Measurements from ENCODE around the gene FIGN. TPM values are rescaled to one million over a fixed set of nuclear protein-coding genes. Genes with fewer than 3 reads are reported as not detected.

FIGN gene
- total RNA-seq, 1 experiment from 2014 or later = 7.3 TPM

DNA sequence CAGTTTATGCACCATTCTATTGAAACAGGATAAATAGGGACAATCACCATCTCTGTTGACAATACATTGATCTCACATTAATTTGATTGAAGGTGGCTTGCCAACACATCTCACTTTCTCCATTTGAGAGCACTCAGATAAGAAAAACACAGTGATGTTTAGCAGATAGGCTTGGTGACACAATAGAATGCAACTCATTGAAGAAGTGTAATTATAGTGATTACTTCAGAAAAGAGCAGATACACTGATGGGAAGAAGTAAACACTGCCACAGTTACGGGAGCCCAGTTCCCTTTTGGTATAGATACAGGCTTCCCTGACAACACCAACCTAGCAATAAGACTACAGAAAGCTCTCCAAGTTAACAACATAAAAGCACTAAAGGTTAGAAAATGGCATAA is 89.1 kb downstream of the FIGN start:
- Histone ChIP-seq H3K27ac (no peak overlapping the region), H3K36me3 (no peaks in the 10 kb centered on the region), H3K27me3 (no peaks in the 10 kb centered on the region), H3K4me1 (peaks cover 4% of the 10 kb centered on the region; the same call in 1 of the 2 replicates), H3K9me3 (replicated peaks) (no peaks in the 10 kb centered on the region), H3K4me3 (no peak overlapping the region)
- no peak for DNase-seq

DNA sequence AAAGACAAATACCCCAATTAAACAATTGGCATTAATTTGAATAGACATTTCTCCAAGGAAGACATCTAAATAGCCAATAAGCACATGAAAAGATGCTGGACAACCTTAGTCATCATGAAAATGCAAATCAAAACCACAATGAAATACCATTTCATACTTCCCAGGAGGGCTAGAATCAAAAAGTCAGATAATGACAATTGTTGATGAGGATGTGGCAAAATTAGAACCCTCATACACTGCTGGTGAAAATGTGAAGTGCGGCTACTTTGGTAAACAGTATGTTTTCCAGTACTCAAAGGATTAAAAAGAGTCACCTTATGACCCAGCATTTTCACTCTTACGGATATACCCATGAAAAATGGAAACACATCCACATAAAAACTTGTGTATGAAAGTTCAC is 91.6 kb downstream of the FIGN start:
- no peaks in the 10 kb centered on the region for H3K27me3 ChIP-seq
- no peak overlapping the region for H3K27ac ChIP-seq
- H3K9me3 ChIP-seq (replicated peaks) = no peaks in the 10 kb centered on the region
- no peaks in the 10 kb centered on the region for H3K36me3 ChIP-seq
- no peak overlapping the region for H3K4me3 ChIP-seq
- DNase-seq = no peak
- peaks cover 11% of the 10 kb centered on the region for H3K4me1 ChIP-seq

DNA sequence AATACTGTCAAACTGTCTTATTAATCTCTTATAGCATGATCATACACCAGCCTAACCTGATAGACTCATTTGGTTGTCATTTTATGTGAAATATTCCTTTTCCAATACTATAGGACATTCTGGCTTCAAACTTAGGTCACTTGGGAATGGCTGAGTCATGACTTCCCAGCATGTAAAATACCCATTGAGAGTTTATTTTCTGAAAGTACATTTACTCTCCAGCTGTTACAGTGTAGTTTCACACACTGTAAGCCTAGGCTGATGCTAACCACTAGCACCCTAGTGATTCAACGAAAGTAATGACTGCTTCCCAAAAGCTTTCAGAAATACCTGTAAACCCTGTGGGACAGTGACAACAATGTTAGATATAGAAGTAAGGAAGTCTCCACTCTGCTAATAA is 93.8 kb downstream of the FIGN start:
- Histone ChIP-seq H3K27ac (no peak overlapping the region), H3K27me3 (no peaks in the 10 kb centered on the region), H3K4me3 (no peak overlapping the region), H3K4me1 (peaks cover 12% of the 10 kb centered on the region), H3K9me3 (replicated peaks) (no peaks in the 10 kb centered on the region), H3K36me3 (no peaks in the 10 kb centered on the region)
- DNase-seq = peak in 1 of 2 experiments; percentile 9

DNA sequence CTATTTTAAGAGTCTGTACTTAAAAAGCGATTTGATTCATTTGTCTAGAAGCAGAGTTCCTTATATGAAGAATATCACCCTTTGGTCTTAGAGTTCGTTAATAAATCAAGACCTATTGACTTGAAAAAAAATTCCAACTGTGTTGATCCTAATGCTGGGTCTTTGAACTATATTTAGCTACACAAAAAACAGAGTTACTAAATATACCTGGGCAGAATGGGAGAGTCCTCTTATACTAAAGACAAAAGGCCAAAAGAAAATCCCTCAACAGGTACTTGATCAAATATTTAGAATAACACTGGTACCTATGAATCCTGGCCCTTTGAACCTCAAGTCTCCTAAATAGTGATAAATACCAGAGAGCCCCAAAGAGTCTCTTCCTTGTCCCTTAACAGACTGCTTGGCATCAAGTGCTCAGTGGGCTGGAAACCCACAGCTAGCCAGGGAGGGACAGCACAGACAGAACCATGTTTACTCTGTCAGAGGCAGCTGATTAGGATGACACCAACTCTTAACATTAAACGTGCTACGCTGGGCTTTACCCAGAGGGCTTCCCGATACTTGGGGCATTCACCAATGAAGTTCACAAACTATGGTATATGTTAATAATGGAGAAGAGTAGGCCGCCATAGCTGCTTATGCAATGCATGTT is 95.1 kb downstream of the FIGN start:
- Histone ChIP-seq H3K9me3 (replicated peaks) (no peaks in the 10 kb centered on the region), H3K4me3 (no peak overlapping the region), H3K4me1 (peaks cover 8% of the 10 kb centered on the region), H3K36me3 (no peaks in the 10 kb centered on the region), H3K27ac (no peak overlapping the region), H3K27me3 (no peaks in the 10 kb centered on the region)
- DNase-seq = no peak

DNA sequence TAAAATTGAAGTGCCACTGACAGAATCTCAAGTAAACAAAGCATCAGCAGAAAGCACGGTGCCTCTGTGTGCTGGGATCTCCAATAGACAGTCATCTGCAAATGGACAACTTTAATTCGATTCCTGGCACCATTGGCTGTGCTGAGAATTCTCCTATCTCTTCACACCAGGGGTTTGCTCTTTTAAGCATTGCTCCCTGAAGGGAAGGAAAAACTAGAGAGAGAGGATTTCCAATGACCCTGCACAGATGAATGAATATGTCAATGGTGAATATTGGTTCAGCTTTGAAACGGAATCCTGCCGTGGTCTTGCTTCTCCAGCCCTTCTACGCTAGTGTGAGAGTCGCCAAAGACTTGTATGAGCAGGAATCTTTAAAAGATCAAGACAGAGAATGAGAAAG is 97.9 kb downstream of the FIGN start:
- DNase-seq = no peak
- Histone ChIP-seq H3K4me3 (no peak overlapping the region), H3K27me3 (no peaks in the 10 kb centered on the region), H3K4me1 (peaks cover 8% of the 10 kb centered on the region), H3K9me3 (replicated peaks) (no peaks in the 10 kb centered on the region), H3K36me3 (no peaks in the 10 kb centered on the region), H3K27ac (no peak overlapping the region)

DNA sequence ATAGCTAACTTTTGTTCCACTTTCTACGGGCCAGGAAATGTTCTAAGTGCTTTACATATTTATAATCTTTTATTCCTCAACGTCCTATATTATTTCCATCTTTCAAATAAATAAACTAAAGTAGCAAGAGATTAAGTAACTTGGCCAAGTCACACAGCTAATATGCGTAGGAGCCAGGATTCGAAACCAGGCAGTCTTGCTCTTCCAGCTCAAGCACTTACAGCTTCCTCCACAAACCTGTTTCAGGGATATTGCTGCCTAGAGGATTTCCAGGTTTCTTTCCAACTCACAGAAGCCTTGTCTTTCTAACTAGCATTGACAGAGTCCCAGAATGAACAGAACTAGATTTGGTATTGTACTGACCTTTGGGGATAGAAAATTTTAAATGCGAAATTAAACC is 102.5 kb downstream of the FIGN start:
- Histone ChIP-seq H3K27me3 (no peaks in the 10 kb centered on the region), H3K4me1 (no peaks in the 10 kb centered on the region), H3K36me3 (no peaks in the 10 kb centered on the region), H3K9me3 (replicated peaks) (no peaks in the 10 kb centered on the region), H3K27ac (no peak overlapping the region), H3K4me3 (no peak overlapping the region)
- DNase-seq = no peak

DNA sequence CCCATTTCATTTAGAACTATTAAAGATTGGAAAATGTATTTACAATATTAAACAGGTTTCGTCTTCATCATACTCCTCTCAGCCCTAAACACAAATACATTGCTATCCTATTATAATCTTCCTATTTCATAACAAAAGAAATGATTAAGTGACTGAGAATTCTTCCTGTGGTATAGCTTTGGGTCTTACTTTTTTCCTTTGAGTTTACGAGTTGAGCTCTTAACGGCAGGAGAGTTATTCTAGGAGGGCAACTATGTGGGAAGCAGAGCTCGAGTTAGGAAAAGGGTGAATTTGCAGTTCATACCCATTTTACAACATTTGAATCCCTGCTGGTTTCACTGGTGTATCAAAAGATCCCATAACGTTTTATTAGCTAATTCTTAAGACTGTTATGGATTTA is 105.0 kb downstream of the FIGN start:
- Histone ChIP-seq H3K36me3 (no peaks in the 10 kb centered on the region), H3K4me3 (no peak overlapping the region), H3K27me3 (no peaks in the 10 kb centered on the region), H3K4me1 (no peaks in the 10 kb centered on the region), H3K27ac (no peak overlapping the region), H3K9me3 (replicated peaks) (no peaks in the 10 kb centered on the region)
- DNase-seq = no peak

DNA sequence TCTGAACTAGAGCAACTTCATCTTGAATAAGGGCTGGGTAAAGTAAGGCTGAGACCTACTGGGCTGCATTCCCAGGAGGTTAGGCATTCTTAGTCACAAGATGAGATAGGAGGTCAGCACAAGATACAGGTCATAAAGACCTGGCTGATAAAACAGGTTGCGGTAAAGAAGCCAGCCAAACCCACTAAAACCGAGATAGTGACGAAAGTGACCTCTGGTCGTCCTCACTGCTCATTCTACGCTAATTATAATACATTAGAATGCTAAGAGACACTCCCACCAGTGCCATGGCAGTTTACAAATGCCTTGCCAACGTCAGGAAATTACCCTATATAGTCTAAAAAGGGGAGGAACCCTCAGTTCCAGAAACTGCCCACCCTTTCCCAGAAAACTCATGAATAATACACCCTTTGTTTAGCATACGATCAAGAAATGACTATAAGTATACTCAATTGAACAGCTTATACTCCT is 109.1 kb downstream of the FIGN start:
- no peaks in the 10 kb centered on the region for H3K9me3 ChIP-seq (replicated peaks)
- H3K4me3 ChIP-seq = no peak overlapping the region
- DNase-seq = no peak
- H3K36me3 ChIP-seq = no peaks in the 10 kb centered on the region
- H3K27me3 ChIP-seq = no peaks in the 10 kb centered on the region
- H3K4me1 ChIP-seq = no peaks in the 10 kb centered on the region
- H3K27ac ChIP-seq = no peak overlapping the region

DNA sequence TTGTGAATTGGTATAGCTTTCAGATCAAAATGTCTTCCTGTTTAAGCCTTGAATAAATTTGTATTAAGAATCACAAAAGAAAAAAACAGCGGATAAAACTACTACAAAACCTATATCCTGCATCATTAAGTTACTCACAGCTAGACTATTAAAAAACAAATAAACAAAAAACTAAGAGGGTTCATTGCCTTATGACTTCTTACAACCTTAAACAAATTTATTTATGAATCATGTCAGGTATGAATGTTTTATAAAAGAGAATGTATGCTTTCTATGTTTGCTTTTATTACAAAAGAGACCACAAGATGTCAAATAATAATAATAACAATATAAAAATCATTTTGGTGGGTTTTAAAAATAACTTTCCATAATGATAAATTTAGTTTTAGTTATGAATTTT is 109.6 kb downstream of the FIGN start:
- DNase-seq = no peak
- Histone ChIP-seq H3K27me3 (no peaks in the 10 kb centered on the region), H3K36me3 (no peaks in the 10 kb centered on the region), H3K9me3 (replicated peaks) (no peaks in the 10 kb centered on the region), H3K4me3 (no peak overlapping the region), H3K27ac (no peak overlapping the region), H3K4me1 (no peaks in the 10 kb centered on the region)

DNA sequence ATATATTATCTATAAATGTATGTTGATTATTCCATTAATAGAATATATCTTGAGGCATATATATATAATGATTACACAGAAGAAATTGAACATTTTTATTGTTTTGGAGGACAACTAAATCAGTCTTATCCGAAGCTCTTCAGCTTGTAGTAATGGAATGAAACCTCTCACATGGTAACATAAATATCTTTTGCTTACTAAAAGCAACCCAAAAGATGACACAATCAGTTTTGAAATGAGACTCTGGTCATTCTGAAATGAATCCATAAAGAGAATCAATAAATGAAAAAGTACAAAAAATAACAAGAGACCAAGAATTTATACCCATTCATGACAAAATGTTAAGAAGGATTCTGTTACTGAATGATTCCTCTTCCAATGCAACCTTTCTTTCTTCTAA is 110.2 kb downstream of the FIGN start:
- Histone ChIP-seq H3K36me3 (no peaks in the 10 kb centered on the region), H3K4me1 (no peaks in the 10 kb centered on the region), H3K9me3 (replicated peaks) (no peaks in the 10 kb centered on the region), H3K4me3 (no peak overlapping the region), H3K27me3 (no peaks in the 10 kb centered on the region), H3K27ac (no peak overlapping the region)
- no peak for DNase-seq

DNA sequence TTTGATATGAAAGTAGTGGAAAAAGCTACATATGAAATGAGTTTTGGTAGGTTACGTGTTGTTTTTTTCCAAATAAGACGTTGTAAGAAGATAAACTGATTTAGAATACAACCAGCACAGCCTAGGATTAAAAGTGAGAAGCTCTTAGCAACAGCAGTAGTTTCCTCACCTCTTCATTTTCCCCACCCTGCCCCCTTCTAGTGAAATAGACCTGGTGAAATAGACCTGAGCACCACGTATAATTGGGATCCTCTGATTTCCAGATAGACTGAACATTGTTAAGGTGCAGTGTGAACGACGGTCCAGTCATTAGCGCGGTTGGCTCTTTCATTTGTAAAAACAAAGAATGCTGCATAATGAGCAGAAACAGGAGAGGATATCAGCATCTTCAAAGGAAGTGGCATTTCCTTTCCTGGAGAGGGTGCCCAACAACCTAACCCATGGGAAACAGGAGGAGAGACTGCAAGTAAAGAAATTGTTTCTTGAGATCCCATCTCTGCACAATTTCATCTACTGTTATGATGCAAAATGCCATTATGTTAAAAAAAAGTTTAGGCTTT is 114.3 kb downstream of the FIGN start:
- Histone ChIP-seq H3K9me3 (replicated peaks) (no peaks in the 10 kb centered on the region), H3K4me3 (no peak overlapping the region), H3K4me1 (no peaks in the 10 kb centered on the region), H3K36me3 (no peaks in the 10 kb centered on the region), H3K27me3 (no peaks in the 10 kb centered on the region), H3K27ac (no peak overlapping the region)
- no peak for DNase-seq

DNA sequence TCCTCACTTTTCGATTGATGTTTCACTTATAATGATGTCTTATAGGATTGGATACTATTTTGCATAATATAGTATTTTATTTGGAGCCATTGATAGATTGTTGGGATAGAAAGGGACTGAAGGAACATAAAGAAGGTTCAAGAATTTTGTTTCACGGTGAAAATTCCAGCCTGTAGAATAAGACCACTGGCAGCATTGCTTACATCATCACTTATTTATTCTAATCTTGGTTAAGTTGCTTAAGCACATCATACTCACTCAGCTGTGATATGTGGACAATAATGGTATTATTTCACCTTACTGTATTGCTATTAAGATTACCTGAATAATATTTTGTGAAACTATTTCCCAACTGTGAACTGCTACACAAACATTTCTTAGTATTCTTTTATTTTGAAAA is 118.3 kb downstream of the FIGN start:
- Histone ChIP-seq H3K4me1 (no peaks in the 10 kb centered on the region), H3K4me3 (no peak overlapping the region), H3K27ac (no peak overlapping the region), H3K9me3 (replicated peaks) (no peaks in the 10 kb centered on the region), H3K27me3 (no peaks in the 10 kb centered on the region), H3K36me3 (no peaks in the 10 kb centered on the region)
- DNase-seq = no peak

DNA sequence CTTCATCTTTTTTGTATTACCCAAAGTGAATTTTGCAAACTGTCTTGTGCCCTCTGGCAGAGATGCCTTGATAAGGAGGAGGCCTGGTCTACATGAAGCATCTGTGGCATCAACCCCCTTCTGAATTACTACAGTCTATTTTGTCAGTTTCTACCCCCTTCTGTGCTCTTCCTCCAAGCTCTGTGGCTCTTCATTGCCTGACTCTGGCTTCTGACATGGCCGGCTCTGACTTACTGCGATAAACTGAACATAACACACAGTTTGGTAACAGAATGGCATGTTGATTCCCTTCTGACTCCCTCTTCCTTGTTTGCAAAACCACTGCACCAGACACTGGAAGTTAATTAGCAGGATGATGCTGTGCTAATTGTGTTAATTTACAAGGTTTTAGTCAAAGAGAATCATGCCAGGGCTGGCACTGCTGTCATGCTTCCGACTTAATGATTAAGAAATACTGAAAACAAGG is 122.5 kb downstream of the FIGN start:
- no peaks in the 10 kb centered on the region for H3K4me1 ChIP-seq
- no peak overlapping the region for H3K27ac ChIP-seq
- H3K9me3 ChIP-seq (replicated peaks) = no peaks in the 10 kb centered on the region
- 0 out of 2 replicates have a peak, but pooled peaks cover 6% of the 10 kb centered on the region for H3K36me3 ChIP-seq
- no peaks in the 10 kb centered on the region for H3K27me3 ChIP-seq
- no peak for DNase-seq
- no peak overlapping the region for H3K4me3 ChIP-seq

DNA sequence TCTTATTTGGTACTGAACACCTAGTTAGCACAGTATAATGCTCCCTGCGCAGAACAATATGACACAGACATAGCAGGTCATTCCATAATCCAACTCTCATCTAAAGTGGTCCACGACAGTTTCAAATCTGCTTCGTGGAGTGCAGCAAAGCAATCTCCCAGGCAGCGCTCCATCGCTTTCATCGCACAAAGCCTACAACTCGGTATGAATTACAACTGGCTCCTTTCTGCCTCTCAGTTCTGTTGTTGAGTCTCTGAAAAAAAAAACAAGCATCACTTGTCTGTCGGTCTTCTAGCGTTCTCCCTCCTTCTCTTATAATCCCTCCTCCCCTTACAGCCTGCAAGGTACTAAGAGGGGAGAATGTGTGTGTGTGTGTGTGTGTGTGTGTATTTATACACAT is 123.5 kb downstream of the FIGN start:
- H3K27ac ChIP-seq = no peak overlapping the region
- H3K27me3 ChIP-seq = no peaks in the 10 kb centered on the region
- H3K9me3 ChIP-seq (replicated peaks) = no peaks in the 10 kb centered on the region

DNA sequence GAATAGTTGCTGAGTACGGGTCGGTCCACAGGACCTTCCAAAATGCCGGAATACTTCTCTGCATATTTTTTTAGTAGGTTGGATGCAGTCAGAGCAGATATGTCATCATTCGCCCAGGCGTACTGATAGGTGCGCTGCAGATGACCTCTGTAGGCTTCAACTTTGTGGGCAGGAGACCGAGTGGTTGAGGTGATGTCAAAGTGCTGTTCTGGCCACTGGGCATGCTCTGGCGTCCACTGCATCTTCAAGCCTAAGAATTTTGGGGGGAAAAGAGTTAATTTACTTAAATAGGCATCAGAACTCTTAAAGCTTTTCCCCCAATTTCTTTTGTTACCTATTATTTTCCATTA is 124.3 kb downstream of the FIGN start:
- no peak overlapping the region for H3K4me3 ChIP-seq
- DNase-seq = no peak
- 0 out of 2 replicates have a peak, but pooled peaks cover 6% of the 10 kb centered on the region for H3K36me3 ChIP-seq
- no peaks in the 10 kb centered on the region for H3K4me1 ChIP-seq
- H3K9me3 ChIP-seq (replicated peaks) = no peaks in the 10 kb centered on the region
- H3K27ac ChIP-seq = no peak overlapping the region
- H3K27me3 ChIP-seq = no peaks in the 10 kb centered on the region

More for the DNA sequence above, 123.5 kb downstream of the FIGN start:
- Histone ChIP-seq H3K36me3 (0 out of 2 replicates have a peak, but pooled peaks cover 6% of the 10 kb centered on the region), H3K4me1 (no peaks in the 10 kb centered on the region), H3K4me3 (no peak overlapping the region)
- no peak for DNase-seq
